ENCODE measurements around the gene VCP. TPM values are rescaled to one million over a fixed set of nuclear protein-coding genes. Genes with fewer than 3 reads are reported as not detected.

Gene VCP
- total RNA-seq, 1 experiment from 2014 or later = 569 TPM

GRCh38 chr9:35103660-35104191 is 31.3 kb upstream of the VCP start:
- no peak for DNase-seq (ENCODE audit: low read depth)

GRCh38 chr9:35102769-35103659 is 30.6 kb upstream of the VCP start, which contains the start of gene STOML2:
TSS of gene STOML2 (minus strand) at chr9:35103131. CDS start at chr9:35103094, 37 bp downstream.
- DNase-seq (ENCODE audit: low read depth) = peak; percentile 98

- DNase-seq (ENCODE audit: low read depth) = peak; percentile 17
These were observed 30.0 kb upstream of the VCP start for GRCh38 chr9:35102465-35102768.

GRCh38 chr9:35097573-35097972 is 25.1 kb upstream of the VCP start:
- DNase-seq (ENCODE audit: low read depth) = no peak

- DNase-seq (ENCODE audit: low read depth) = peak; percentile 94
These were observed 23.8 kb upstream of the VCP start, which contains the start of gene PIGO for GRCh38 chr9:35096035-35096849. TSS of gene PIGO (minus strand) at chr9:35096591. CDS start at chr9:35095565, 1,026 bp downstream.

- DNase-seq (ENCODE audit: low read depth) = no peak
These were observed 19.1 kb upstream of the VCP start for GRCh38 chr9:35091536-35091935.

GRCh38 chr9:35089434-35089833 is 17.0 kb upstream of the VCP start:
- DNase-seq (ENCODE audit: low read depth) = no peak

GRCh38 chr9:35085078-35085477 is 12.7 kb upstream of the VCP start:
- no peak for DNase-seq (ENCODE audit: low read depth)

- peak; percentile 96 for DNase-seq (ENCODE audit: low read depth)
These were observed 7.3 kb upstream of the VCP start, which contains the start of gene FANCG for GRCh38 chr9:35079426-35080341. TSS of gene FANCG (minus strand) at chr9:35079942. CDS start at chr9:35079524, 418 bp downstream.

GRCh38 chr9:35079041-35079425 is 6.6 kb upstream of the VCP start:
- DNase-seq (ENCODE audit: low read depth) = no peak

- no peak for DNase-seq (ENCODE audit: low read depth)
These were observed 5.6 kb upstream of the VCP start for GRCh38 chr9:35078066-35078465.

- no peak for DNase-seq (ENCODE audit: low read depth)
These were observed 4.4 kb upstream of the VCP start for GRCh38 chr9:35076848-35077247.

GRCh38 chr9:35075358-35075757 is 2.9 kb upstream of the VCP start:
- no peak for DNase-seq (ENCODE audit: low read depth)

- DNase-seq (ENCODE audit: low read depth) = no peak
These were observed 2.4 kb upstream of the VCP start for GRCh38 chr9:35074791-35075190.

- DNase-seq (ENCODE audit: low read depth) = no peak
These were observed 1.7 kb upstream of the VCP start for GRCh38 chr9:35074141-35074540.

- DNase-seq (ENCODE audit: low read depth) = no peak
These were observed 821 bp upstream of the VCP start for GRCh38 chr9:35073279-35073612.

- DNase-seq (ENCODE audit: low read depth) = peak; percentile 92
These were observed 488 bp downstream of the VCP start for GRCh38 chr9:35071814-35072460.

- peak; percentile 21 for DNase-seq (ENCODE audit: low read depth)
These were observed 1.3 kb downstream of the VCP start for GRCh38 chr9:35070823-35071813.

GRCh38 chr9:35069020-35069419 is 3.4 kb downstream of the VCP start:
- DNase-seq (ENCODE audit: low read depth) = no peak

- DNase-seq (ENCODE audit: low read depth) = no peak
These were observed 5.4 kb downstream of the VCP start for GRCh38 chr9:35067056-35067455.
